ENCODE data around the gene COMMD3. TPM values are rescaled to one million over a fixed set of nuclear protein-coding genes. Genes with fewer than 3 reads are reported as not detected.

COMMD3 gene
- total RNA-seq, 1 experiment from 2014 or later = 2.4 TPM

- Mint-ChIP-seq H3K4me1 (no peaks in the 10 kb centered on the region), H3K9me3 (peaks cover 0 to 5% of the 10 kb centered on the region in 2 experiments; a peak in 1 of 5 replicates)
Measured at GRCh38 chr10:22305721-22306120, 10.5 kb upstream of the COMMD3 start.

More at GRCh38 chr10:22305721-22306120, 10.5 kb upstream of the COMMD3 start:
- no peak overlapping the region for H4K8ac ChIP-seq (replicated peaks; ENCODE audit: insufficient read length, low read depth, low read length)
- peaks cover 10% of the 10 kb centered on the region for H3K27me3 Mint-ChIP-seq (ENCODE audit: low read depth)
- H3K23me2 ChIP-seq (ENCODE audit: insufficient read length, low read depth, low read length, poor library complexity, severe bottlenecking) = no peaks in the 10 kb centered on the region
- no peak overlapping the region for H2BK120ac ChIP-seq (ENCODE audit: low read depth, low read length, poor library complexity, severe bottlenecking)
- H2BK20ac ChIP-seq (ENCODE audit: low read depth, low read length, poor library complexity, severe bottlenecking) = no peak overlapping the region
- no peak overlapping the region for H3K27ac Mint-ChIP-seq
- H3K9ac ChIP-seq (ENCODE audit: extremely low read depth, insufficient read length, low read length) = no peak overlapping the region
- no peak overlapping the region for H3K14ac ChIP-seq (ENCODE audit: insufficient read depth, low read length)
- H3K56ac ChIP-seq (ENCODE audit: insufficient read length, low read depth, low read length) = no peak overlapping the region
- H3K18ac ChIP-seq (ENCODE audit: insufficient read length, low read depth, low read length) = no peak overlapping the region
- no peak overlapping the region for H2AK5ac ChIP-seq (ENCODE audit: insufficient read length, low read length)
- no peak overlapping the region for H2BK15ac ChIP-seq (ENCODE audit: low read depth, low read length)
- H4K20me1 ChIP-seq (ENCODE audit: control insufficient read depth, insufficient read depth, insufficient read length) = no peaks in the 10 kb centered on the region
- no peak overlapping the region for H3T11ph ChIP-seq (ENCODE audit: low read length)
- no peak overlapping the region for H3K4me3 Mint-ChIP-seq
- no peak for TF ChIP-seq CTCF (conservative IDR thresholded peaks at IDR 0.05)
- no peak overlapping the region for H4K5ac ChIP-seq (ENCODE audit: insufficient read length, low read depth, low read length)
- H4K91ac ChIP-seq (ENCODE audit: insufficient read length, low read depth, low read length) = no peak overlapping the region
- no peaks in the 10 kb centered on the region for H3K9me3 ChIP-seq (ENCODE audit: control insufficient read depth, low read depth, low read length)
- H3K36me3 Mint-ChIP-seq (ENCODE audit: insufficient read depth in 1 of 3, low read depth in 3 of 3) = no peaks in the 10 kb centered on the region
- no peaks in the 10 kb centered on the region for H3K79me1 ChIP-seq (ENCODE audit: insufficient read depth, low read depth, low read length, poor library complexity, severe bottlenecking)
- no peaks in the 10 kb centered on the region for H3K27me3 ChIP-seq (ENCODE audit: insufficient read depth, low read length)
- H3K4me2 ChIP-seq (ENCODE audit: insufficient read depth, insufficient read length, low read length) = no peak overlapping the region
- DNase-seq = no peak
- no peak overlapping the region for H3K23ac ChIP-seq (ENCODE audit: insufficient read length, low read depth, low read length)
- H3K27ac ChIP-seq (ENCODE audit: insufficient read length, low read depth, low read length) = no peak overlapping the region
- no peak overlapping the region for H3K4ac ChIP-seq (ENCODE audit: low read depth, low read length)
- no peak overlapping the region for H2BK5ac ChIP-seq (ENCODE audit: insufficient read length, low read length)
- no peaks in the 10 kb centered on the region for H3K4me1 ChIP-seq (ENCODE audit: insufficient read depth, low read length)
- no CpG with 5 or more reads among the region's 2 CpGs for WGBS (ENCODE audit: extremely low coverage, insufficient read length, low lambda C conversion rate)
- H2BK12ac ChIP-seq (ENCODE audit: insufficient read length, low read depth, low read length) = no peak overlapping the region
- no peak overlapping the region for H2AFZ ChIP-seq (ENCODE audit: low read length)
- no peaks in the 10 kb centered on the region for H3K79me2 ChIP-seq (ENCODE audit: insufficient read depth, low read length)

Measured in H9 (cell line).